IMR-90 (cell line): Measurements from ENCODE around the gene IGFBPL1. TPM values are rescaled to one million over a fixed set of nuclear protein-coding genes. Genes with fewer than 3 reads are reported as not detected.

Source experiments
- ATAC-seq: fragments of 200-7000 bp; cut with Tn5 transposase; 2 replicates; pipeline ENCODE4 v1.9.1; 2020; ENCODE audit warnings: low read depth, mild to moderate bottlenecking, moderate library complexity
- BruUV-seq: library from RNA; stranded (reverse); fragments of 400-500 nt; replicated peaks from 2 replicates; lab custom pipeline; 2021; lab: Mats Ljungman, UMichigan
- CTCF ChIA-PET: fragments of 300-600 bp; formaldehyde crosslinking; extraction: SDS; loops from one replicate; lab custom pipeline; 2021; ENCODE audit warnings: antibody characterized with exemption; lab: Yijun Ruan, JAX
- POLR2A ChIA-PET: fragments of 300-600 bp; sonication (Branson Sonifier 250); formaldehyde crosslinking; loops from one replicate; lab custom pipeline; 2022; ENCODE audit warnings: antibody characterized with exemption; ENCODE audit not compliant: unreplicated experiment; lab: Charles Lee
- DNase-seq: peaks from one replicate; pipeline ENCODE4 v3.0.0; 2013
- H2AFZ ChIP-seq: replicated peaks from 2 replicates; pipeline ENCODE3; 2013; ENCODE audit warnings: low read length, mild to moderate bottlenecking; ENCODE audit not compliant: poor library complexity
- H2AK5ac ChIP-seq: 2 replicates; pipeline ENCODE4 v1.6.1; 2013; ENCODE audit warnings: low read depth, low read length, inconsistent platforms
- H2AK9ac ChIP-seq: replicated peaks from 2 replicates; pipeline ENCODE3; 2013; ENCODE audit warnings: mild to moderate bottlenecking, low read depth, low read length, moderate library complexity; ENCODE audit not compliant: poor library complexity
- H2BK120ac ChIP-seq: 2 replicates; pipeline ENCODE4 v1.6.1; 2013; ENCODE audit warnings: low read depth, low read length, inconsistent platforms
- H2BK15ac ChIP-seq: 3 replicates; pipeline ENCODE4 v1.6.1; 2013; ENCODE audit warnings: low read depth, low read length, inconsistent platforms
- H2BK20ac ChIP-seq: 2 replicates; pipeline ENCODE4 v1.6.1; 2013; ENCODE audit warnings: low read depth, mild to moderate bottlenecking, inconsistent platforms, low read length, moderate library complexity
- H2BK5ac ChIP-seq: 2 replicates; pipeline ENCODE4 v1.6.1; 2013; ENCODE audit warnings: mild to moderate bottlenecking, low read depth, low read length, inconsistent platforms; ENCODE audit not compliant: poor library complexity, severe bottlenecking
- H3K14ac ChIP-seq: replicated peaks from 2 replicates; pipeline ENCODE4 v1.6.1; 2013; ENCODE audit warnings: low read depth, low read length, inconsistent platforms
- H3K18ac ChIP-seq: 2 replicates; pipeline ENCODE4 v1.6.1; 2013; ENCODE audit warnings: low read depth, low read length, control low read depth
- H3K23ac ChIP-seq: 2 replicates; pipeline ENCODE4 v1.6.1; 2013; ENCODE audit warnings: low read depth, low read length, inconsistent platforms
- H3K27ac ChIP-seq: 2 replicates; pipeline ENCODE4 v1.5.1; 2013; ENCODE audit warnings: mild to moderate bottlenecking, control low read depth, low read length; ENCODE audit not compliant: insufficient read depth
- H3K27me3 ChIP-seq: 2 replicates; pipeline ENCODE4 v1.6.1; 2013; ENCODE audit warnings: low read length; ENCODE audit not compliant: control insufficient read depth, insufficient read depth
- H3K36me3 ChIP-seq: 2 replicates; pipeline ENCODE4 v1.6.1; 2013; ENCODE audit warnings: low read length, mixed read lengths; ENCODE audit not compliant: control insufficient read depth, insufficient read depth
- H3K4ac ChIP-seq: 2 replicates; pipeline ENCODE4 v1.6.1; 2013; ENCODE audit warnings: low read depth, low read length, inconsistent platforms
- H3K4me1 ChIP-seq: 2 replicates; pipeline ENCODE4 v1.6.1; 2013; ENCODE audit warnings: low read length, mixed read lengths; ENCODE audit not compliant: control insufficient read depth, insufficient read depth
- H3K4me2 ChIP-seq: 2 replicates; pipeline ENCODE4 v1.6.1; 2013; ENCODE audit warnings: low read depth, mild to moderate bottlenecking, control low read depth, low read length, moderate library complexity
- H3K4me3 ChIP-seq: 2 replicates; pipeline ENCODE4 v1.5.1; 2013; ENCODE audit warnings: low read depth, mild to moderate bottlenecking, control low read depth, low read length, moderate library complexity; ENCODE audit not compliant: insufficient read depth
- H3K56ac ChIP-seq: 2 replicates; pipeline ENCODE4 v1.6.1; 2013; ENCODE audit warnings: low read length, inconsistent platforms; ENCODE audit not compliant: insufficient read depth; ENCODE audit errors: extremely low read depth
- H3K79me1 ChIP-seq, 2 experiments: 2 replicates each; pipeline ENCODE4 v1.6.1; 2013; ENCODE audit warnings: low read length in 2 of 2, inconsistent platforms in 1 of 2, low read depth in 1 of 2
- H3K9ac ChIP-seq: 2 replicates; pipeline ENCODE4 v1.6.1; 2013; ENCODE audit warnings: low read depth, low read length, control low read depth
- H3K9me1 ChIP-seq: 2 replicates; pipeline ENCODE4 v1.6.1; 2013; ENCODE audit warnings: low read length, inconsistent platforms; ENCODE audit not compliant: insufficient read depth
- H3K9me3 ChIP-seq: 2 replicates; pipeline ENCODE4 v1.6.1; 2013; ENCODE audit warnings: low read length; ENCODE audit not compliant: control insufficient read depth, insufficient read depth
- H4K20me1 ChIP-seq: 2 replicates; pipeline ENCODE4 v1.6.1; 2013; ENCODE audit warnings: low read length, inconsistent platforms; ENCODE audit not compliant: insufficient read depth
- H4K5ac ChIP-seq: 2 replicates; pipeline ENCODE4 v1.6.1; 2013; ENCODE audit warnings: mild to moderate bottlenecking, low read depth, low read length, control low read depth
- H4K8ac ChIP-seq, 2 experiments: 2 replicates each; pipeline ENCODE4 v1.6.1; 2013; ENCODE audit warnings: low read depth in 2 of 2, low read length in 2 of 2, control low read depth in 1 of 2, inconsistent platforms in 1 of 2
- H4K91ac ChIP-seq: 2 replicates; pipeline ENCODE4 v1.6.1; 2013; ENCODE audit warnings: low read depth, low read length, inconsistent platforms; ENCODE audit not compliant: insufficient read depth
- CEBPB ChIP-seq: IDR thresholded peaks from 2 replicates; pipeline ENCODE4 v1.6.1; 2012; ENCODE audit warnings: low read depth, low read length, improper control_type of control experiment
- MAFK ChIP-seq: IDR thresholded peaks from 2 replicates; pipeline ENCODE4 v1.6.1; 2012; ENCODE audit warnings: low read depth, low read length, improper control_type of control experiment
- WGBS, 2 experiments: methylation state at CpG; one replicate each; pipeline versions ENCODE4 v1.1.5 to v1.1.7; 2013; ENCODE audit warnings: missing lambda C conversion rate in 2 of 2; ENCODE audit not compliant: insufficient read length in 1 of 2; ENCODE audit errors: extremely low coverage in 2 of 2; 5-methylcytosine and 5-hydroxymethylcytosine counted together
- dilution Hi-C: fragments of 300-500 bp; cut with HindIII; formaldehyde crosslinking; loops from one replicate; pipeline ENCODE4 v1.14.3; 2018; ENCODE audit warnings: low sequenced_read_pairs; ENCODE audit not compliant: unreplicated experiment
- in situ Hi-C: fragments of 300-500 bp; cut with MboI; formaldehyde crosslinking; loops from 3 replicates; pipeline ENCODE4 v1.14.3; 2019; ENCODE audit warnings: low sequenced_read_pairs, inconsistent platforms, mixed read lengths
- intact Hi-C: fragments of 100-400 bp; cut with micrococcal nuclease; formaldehyde crosslinking; loops from 2 replicates; pipeline ENCODE4 v1.10.0; 2022
- polyA plus RNA-seq, 3 experiments: library from polyadenylated mRNA; depleted of rRNA; stranded (reverse); fragments of >200 nt; gene quantifications; 2 replicates each; pipeline ENCODE4 v1.2.3, GENCODE V29; 2012; ENCODE audit warnings: low replicate concordance in 1 of 3
- total RNA-seq: library from RNA; depleted of rRNA; stranded (reverse); fragments of >200 nt; gene quantifications from 2 replicates; pipeline ENCODE4 v1.2.3, GENCODE V29; 2012

The IGFBPL1 gene
- total and polyA plus RNA-seq, 2 of the 4 experiments (the other 2 are of a cell fraction): not detected

DNA sequence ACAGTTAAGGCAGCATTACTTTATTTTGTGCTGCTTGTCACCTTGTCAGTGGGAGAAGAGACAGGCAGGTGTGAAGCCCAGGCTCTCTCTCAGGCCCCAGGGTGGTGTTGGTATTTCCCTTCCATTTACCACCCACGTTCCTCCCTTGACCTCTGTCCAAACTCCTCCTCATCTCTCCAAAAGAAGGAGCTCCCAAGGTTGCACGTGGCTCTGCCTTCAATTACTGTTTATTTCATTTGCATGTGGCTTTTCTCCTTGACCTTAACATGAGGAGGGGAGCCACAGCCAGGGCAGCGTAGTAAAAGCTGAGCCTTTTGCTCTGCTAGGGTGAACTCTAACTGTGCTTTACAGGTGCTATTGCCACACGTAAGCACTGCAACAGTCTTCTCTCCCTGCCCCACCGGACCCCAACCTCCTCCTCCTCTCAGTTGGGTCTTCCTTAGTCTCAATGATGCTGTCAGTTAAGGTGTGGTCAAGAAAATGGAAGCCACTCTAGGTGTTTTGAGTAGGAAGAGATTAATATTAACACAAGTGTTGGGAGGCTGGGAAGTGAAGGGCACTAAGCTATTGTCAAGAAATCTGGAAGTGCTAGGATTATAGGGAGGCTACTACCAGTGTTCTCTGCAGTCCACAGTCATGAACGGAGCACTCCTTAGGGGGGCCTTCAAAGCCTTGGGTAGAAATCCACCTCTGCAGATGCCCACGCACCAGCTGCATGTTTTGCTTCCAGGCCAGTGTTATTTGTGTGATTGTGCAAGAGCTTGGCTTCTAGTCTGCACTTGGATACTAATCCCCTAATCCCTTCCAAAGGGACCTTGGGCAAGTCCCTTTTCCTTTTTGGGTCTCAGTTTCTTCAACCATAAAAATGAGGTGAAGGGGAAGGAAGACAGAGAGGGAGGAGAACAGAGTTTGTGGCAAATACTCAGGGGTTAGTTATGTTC lies 35.7 kb downstream of the IGFBPL1 start:
- intact Hi-C loops: no loop called here
- dilution Hi-C loops: loop anchor here (25.0 kb wide), 1 partner anchor 476 kb away; the partner anchor contains the start of gene SLC25A51
- Histone ChIP-seq H4K91ac (peak overlapping the region; percentile 73; the same call in 1 of the 2 replicates), H2AFZ (no peak overlapping the region), H3K9ac (no peak overlapping the region), H3K4me1 (peaks cover 11% of the 10 kb centered on the region), H2BK120ac (peak overlapping the region; percentile 57), H3K4me3 (no peak overlapping the region), H3K9me3 (no peaks in the 10 kb centered on the region), H3K18ac (peak overlapping the region; percentile 39; the same call in 1 of the 2 replicates), H3K56ac (no peak overlapping the region), H3K9me1 (peaks cover 9% of the 10 kb centered on the region), H4K5ac (peak overlapping the region; percentile 62; the same call in 1 of the 2 replicates), H3K4me2 (no peak overlapping the region), H2AK5ac (peak overlapping the region; percentile 84), H3K27ac (no peak overlapping the region), H2BK20ac (peak overlapping the region; percentile 52; the same call in 1 of the 2 replicates), H4K8ac (peak overlapping the region; percentile 13 to 58; a peak in 3 of 4 replicates), H3K23ac (peak overlapping the region; percentile 42; the same call in 1 of the 2 replicates), H2BK15ac (peak overlapping the region; percentile 23; the same call in 1 of the 3 replicates), H3K27me3 (no peaks in the 10 kb centered on the region), H4K20me1 (no peaks in the 10 kb centered on the region), H3K14ac (peak overlapping the region; percentile 85; the same call in 1 of the 2 replicates), H3K4ac (peak overlapping the region; percentile 7), H2AK9ac (peak overlapping the region; percentile 39), H3K36me3 (no peaks in the 10 kb centered on the region), H3K79me1 (peaks cover 0 to 10% of the 10 kb centered on the region in 2 experiments; a peak in 3 of 4 replicates), H2BK5ac (peak overlapping the region; percentile 87)
- DNase-seq (peak; percentile 63), ATAC-seq (no peak)
- no TSS peak for BruUV-seq
- no CpG with 5 or more reads among the region's 7 CpGs for WGBS, 2 experiments
- in situ Hi-C loops: no loop called here
- TF ChIP-seq MAFK: no peak
- peak; percentile 95 for TF ChIP-seq CEBPB
- POLR2A ChIA-PET: no interaction called here
- CTCF ChIA-PET: interaction anchor here (0.6 kb wide), 1 partner anchor 447 kb away, joined by 3 read pairs; no protein-coding TSS in a partner anchor
